ENCODE results near the gene CARS1. TPM values are rescaled to one million over a fixed set of nuclear protein-coding genes. Genes with fewer than 3 reads are reported as not detected.

Gene CARS1
- total RNA-seq, 1 donor from 2014 or later, result 14.3 TPM

GRCh38 chr11:3002871-3003270 is 54.4 kb downstream of the CARS1 start:
- Histone ChIP-seq H3K4me3 (no peak overlapping the region), H3K9me3 (replicated peaks) (no peaks in the 10 kb centered on the region), H3K27ac (replicated peaks) (no peak overlapping the region), H3K4me1 (peaks cover 26% of the 10 kb centered on the region), H3K27me3 (ENCODE audit: low read depth) (no peaks in the 10 kb centered on the region), H3K36me3 (peaks cover 84% of the 10 kb centered on the region)
- TF ChIP-seq CTCF (IDR thresholded peaks at IDR 0.05; ENCODE audit: borderline replicate concordance), result no peak
- no peak for DNase-seq
- intact Hi-C loops (cut with micrococcal nuclease), result no loop called here

- Histone ChIP-seq H3K36me3 (peaks cover 79% of the 10 kb centered on the region), H3K4me3 (no peak overlapping the region), H3K27me3 (ENCODE audit: low read depth) (no peaks in the 10 kb centered on the region), H3K4me1 (peaks cover 26% of the 10 kb centered on the region), H3K9me3 (replicated peaks) (no peaks in the 10 kb centered on the region), H3K27ac (replicated peaks) (no peak overlapping the region)
- no peak for DNase-seq
- no peak for TF ChIP-seq CTCF (IDR thresholded peaks at IDR 0.05; ENCODE audit: borderline replicate concordance)
- intact Hi-C loops (cut with micrococcal nuclease), result no loop called here
These were observed 54.8 kb downstream of the CARS1 start for GRCh38 chr11:3002351-3002861.

GRCh38 chr11:3001496-3001895 is 55.7 kb downstream of the CARS1 start:
- intact Hi-C loops (cut with micrococcal nuclease), result no loop called here
- Histone ChIP-seq H3K4me3 (no peak overlapping the region), H3K27me3 (ENCODE audit: low read depth) (no peaks in the 10 kb centered on the region), H3K36me3 (peaks cover 70% of the 10 kb centered on the region), H3K27ac (replicated peaks) (peak overlapping the region; percentile 80), H3K4me1 (peaks cover 26% of the 10 kb centered on the region), H3K9me3 (replicated peaks) (no peaks in the 10 kb centered on the region)
- no peak for TF ChIP-seq CTCF (IDR thresholded peaks at IDR 0.05; ENCODE audit: borderline replicate concordance)
- peak; percentile 63 for DNase-seq

GRCh38 chr11:3000032-3000961 is 56.9 kb downstream of the CARS1 start:
- H3K27me3 ChIP-seq (ENCODE audit: low read depth), result no peaks in the 10 kb centered on the region
- intact Hi-C loops (cut with micrococcal nuclease), result no loop called here
- peak overlapping the region; percentile 80 for H3K27ac ChIP-seq (replicated peaks)
- H3K4me3 ChIP-seq, result no peak overlapping the region
- peak; percentile 79 for DNase-seq
- peaks cover 58% of the 10 kb centered on the region for H3K36me3 ChIP-seq
- H3K4me1 ChIP-seq, result peaks cover 26% of the 10 kb centered on the region
- no peaks in the 10 kb centered on the region for H3K9me3 ChIP-seq (replicated peaks)
- no peak for TF ChIP-seq CTCF (IDR thresholded peaks at IDR 0.05; ENCODE audit: borderline replicate concordance)

- TF ChIP-seq CTCF (IDR thresholded peaks at IDR 0.05; ENCODE audit: borderline replicate concordance), result no peak
- intact Hi-C loops (cut with micrococcal nuclease), result no loop called here
- Histone ChIP-seq H3K36me3 (peaks cover 51% of the 10 kb centered on the region), H3K4me3 (no peak overlapping the region), H3K9me3 (replicated peaks) (no peaks in the 10 kb centered on the region), H3K27me3 (ENCODE audit: low read depth) (no peaks in the 10 kb centered on the region), H3K27ac (replicated peaks) (no peak overlapping the region), H3K4me1 (peaks cover 26% of the 10 kb centered on the region)
- no peak for DNase-seq
These were observed 57.7 kb downstream of the CARS1 start for GRCh38 chr11:2999464-2999998.
